Large intestine (tissue), 3 donors: ENCODE results near the gene PIK3C2G. TPM values are rescaled to one million over a fixed set of nuclear protein-coding genes. Genes with fewer than 3 reads are reported as not detected.
A peak's percentile ranks its signal among the peaks of the same experiment; 100 is the strongest.
"Not testable (repeated sequence)": the region's sequence is repeated elsewhere in the genome, so short reads cannot be mapped to it uniquely, and the experiment has no call there.

Experiments used
- DNase-seq, 2 donors: peaks; one replicate each; pipeline versions ENCODE4 v3.0.0 to v3.0.0-alpha.2; 2013
- H3K27ac ChIP-seq: one replicate; pipeline ENCODE4 v1.5.1; 2013; ENCODE audit warnings: low read length
- H3K27me3 ChIP-seq: 2 replicates; pipeline ENCODE4 v1.6.1; 2013; ENCODE audit warnings: low read length; ENCODE audit not compliant: control insufficient read depth, insufficient read depth
- H3K36me3 ChIP-seq: 2 replicates; pipeline ENCODE4 v1.6.1; 2013; ENCODE audit warnings: low read length; ENCODE audit not compliant: control insufficient read depth, insufficient read depth
- H3K4me1 ChIP-seq: one replicate; pipeline ENCODE4 v1.6.1; 2013; ENCODE audit warnings: low read length; ENCODE audit not compliant: control insufficient read depth, insufficient read depth
- H3K4me3 ChIP-seq: one replicate; pipeline ENCODE4 v1.5.1; 2013; ENCODE audit warnings: low read length
- H3K9me3 ChIP-seq: one replicate; pipeline ENCODE4 v1.6.1; 2013; ENCODE audit warnings: mild to moderate bottlenecking, low read depth, low read length, moderate library complexity; ENCODE audit not compliant: control insufficient read depth
- WGBS: methylation state at CpG from one replicate; pipeline ENCODE4 v1.1.5; 2013; ENCODE audit warnings: low lambda C conversion rate; ENCODE audit not compliant: insufficient coverage; 5-methylcytosine and 5-hydroxymethylcytosine counted together
- polyA plus RNA-seq: library from polyadenylated mRNA; unstranded; fragments of 120-200 nt; gene quantifications from one replicate; pipeline ENCODE4 v1.2.1, GENCODE V29; 2013

Gene PIK3C2G
- polyA plus RNA-seq, 1 donor, result 2.1 TPM

- H3K4me1 ChIP-seq, result no peaks in the 10 kb centered on the region
- H3K36me3 ChIP-seq, result no peaks in the 10 kb centered on the region
- no CpG with 5 or more reads among the region's 2 CpGs for WGBS
- H3K4me3 ChIP-seq, result no peak overlapping the region
- H3K27me3 ChIP-seq, result no peaks in the 10 kb centered on the region
- H3K9me3 ChIP-seq, result no peaks in the 10 kb centered on the region
- DNase-seq, result no peak
- no peak overlapping the region for H3K27ac ChIP-seq
Observed at GRCh38 chr12:18683327-18684013, 422.2 kb downstream of the PIK3C2G start.

DNA sequence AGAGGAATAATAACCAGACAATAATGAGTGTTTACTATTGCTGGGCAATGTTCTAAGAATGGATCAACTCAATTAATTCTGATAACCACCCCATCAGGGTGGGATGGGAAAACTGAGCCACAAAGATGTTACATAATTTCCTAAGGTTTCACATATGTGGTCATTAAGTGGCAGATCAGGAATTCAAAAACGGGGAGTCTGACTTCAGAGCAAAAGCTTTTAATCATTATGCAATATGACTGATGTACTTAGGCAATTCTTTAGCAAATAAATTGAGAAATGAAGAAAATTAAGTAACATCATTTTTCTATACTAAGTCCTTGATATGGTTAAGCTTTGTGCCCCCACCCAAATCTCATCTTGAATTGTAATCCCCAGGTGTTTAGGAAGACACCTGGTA, 423.1 kb downstream of the PIK3C2G start:
- Histone ChIP-seq H3K27me3 (no peaks in the 10 kb centered on the region), H3K9me3 (no peaks in the 10 kb centered on the region), H3K36me3 (no peaks in the 10 kb centered on the region), H3K4me3 (no peak overlapping the region), H3K27ac (no peak overlapping the region), H3K4me1 (no peaks in the 10 kb centered on the region)
- no peak for DNase-seq
- 100% methylated on average over 1 of the region's 1 CpG for WGBS

DNA sequence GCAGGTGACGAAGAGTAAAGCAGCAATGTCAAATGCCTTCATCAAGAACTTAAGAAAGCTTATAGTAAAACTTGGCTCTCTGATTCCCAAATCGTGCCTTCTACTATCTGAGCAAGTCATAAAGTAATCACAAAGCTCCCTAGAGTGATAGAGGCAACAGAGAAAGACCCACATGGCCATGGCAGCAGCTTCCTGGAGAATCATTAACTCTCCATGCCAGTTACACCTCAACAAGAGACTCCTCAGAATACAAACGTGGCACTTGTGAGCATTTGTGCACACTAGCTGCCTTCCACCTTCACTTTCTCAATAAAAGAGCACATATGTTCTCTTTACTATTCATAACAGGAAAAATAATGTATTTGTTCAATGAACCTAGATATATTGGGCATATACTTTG, 428.5 kb downstream of the PIK3C2G start:
- WGBS, result no CpG with 5 or more reads among the region's 3 CpGs
- Histone ChIP-seq H3K27me3 (no peaks in the 10 kb centered on the region), H3K4me1 (peaks cover 3% of the 10 kb centered on the region), H3K36me3 (no peaks in the 10 kb centered on the region), H3K9me3 (no peaks in the 10 kb centered on the region), H3K27ac (peak overlapping the region; percentile 34), H3K4me3 (no peak overlapping the region)
- peak; percentile 41 to 67 for DNase-seq

GRCh38 chr12:18690653-18691052, 429.3 kb downstream of the PIK3C2G start:
- 70% methylated on average over 2 of the region's 4 CpGs for WGBS
- Histone ChIP-seq H3K9me3 (no peaks in the 10 kb centered on the region), H3K36me3 (no peaks in the 10 kb centered on the region), H3K4me3 (no peak overlapping the region), H3K4me1 (peaks cover 3% of the 10 kb centered on the region), H3K27me3 (no peaks in the 10 kb centered on the region), H3K27ac (peak overlapping the region; percentile 34)
- DNase-seq, result peak; percentile 56 to 69

DNA sequence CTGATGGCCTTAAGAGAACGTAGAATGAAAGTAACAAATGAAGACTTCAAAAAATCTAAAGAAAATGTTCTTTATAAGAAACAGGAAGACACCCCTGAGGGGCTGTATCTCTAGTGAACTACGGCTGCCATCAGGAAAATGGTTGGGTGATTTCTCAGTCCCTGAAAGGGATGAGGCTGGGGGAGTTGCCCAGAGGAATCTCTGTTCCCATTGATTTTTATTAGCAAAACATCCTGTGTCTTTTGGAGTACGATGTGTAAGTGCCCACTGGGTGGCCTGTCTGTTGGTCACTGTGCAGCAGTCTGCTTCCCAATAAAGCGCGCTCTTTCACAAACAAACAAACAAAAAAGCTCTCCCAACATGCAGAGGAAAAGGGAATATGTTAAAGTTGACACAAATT, 432.7 kb downstream of the PIK3C2G start:
- 100% methylated on average over 2 of the region's 5 CpGs for WGBS
- not testable (repeated sequence) for H3K9me3 ChIP-seq, DNase-seq, H3K4me1 ChIP-seq, H3K4me3 ChIP-seq, H3K27ac ChIP-seq, H3K36me3 ChIP-seq, H3K27me3 ChIP-seq

- Histone ChIP-seq H3K36me3 (no peaks in the 10 kb centered on the region), H3K27me3 (no peaks in the 10 kb centered on the region), H3K4me3 (no peak overlapping the region), H3K27ac (no peak overlapping the region), H3K9me3 (no peaks in the 10 kb centered on the region), H3K4me1 (no peaks in the 10 kb centered on the region)
- DNase-seq, result no peak
Observed at GRCh38 chr12:18696971-18697602, 435.8 kb downstream of the PIK3C2G start.

Other genes starting within 250 kb of the PIK3C2G start
- gene RERGL, start 171.3 kb upstream of the PIK3C2G start, polyA plus RNA-seq, result 0.25 TPM